Astrocyte of the cerebellum (primary cell): ENCODE results near the gene MYPN.

Experiments
- DNase-seq: peaks from one replicate; pipeline ENCODE4 v3.0.0-alpha.2; 2011; ENCODE audit warnings: low read depth
- H3K4me3 ChIP-seq: 2 replicates; pipeline ENCODE4 v1.5.1; 2011; ENCODE audit warnings: mild to moderate bottlenecking, low read depth, low read length, moderate library complexity
- in situ Hi-C: cut with HindIII; loops from 2 replicates; pipeline ENCODE4 v1.10.0; 2017; ENCODE audit warnings: low sequenced_read_pairs
- TF ChIP-seq, protein P1 (sequence below): IDR thresholded peaks from 2 replicates; pipeline ENCODE4 v1.5.1; 2012; ENCODE audit warnings: low read length, low read depth, moderate library complexity, mild to moderate bottlenecking; ENCODE audit errors: missing control alignments

Gene MYPN

DNA sequence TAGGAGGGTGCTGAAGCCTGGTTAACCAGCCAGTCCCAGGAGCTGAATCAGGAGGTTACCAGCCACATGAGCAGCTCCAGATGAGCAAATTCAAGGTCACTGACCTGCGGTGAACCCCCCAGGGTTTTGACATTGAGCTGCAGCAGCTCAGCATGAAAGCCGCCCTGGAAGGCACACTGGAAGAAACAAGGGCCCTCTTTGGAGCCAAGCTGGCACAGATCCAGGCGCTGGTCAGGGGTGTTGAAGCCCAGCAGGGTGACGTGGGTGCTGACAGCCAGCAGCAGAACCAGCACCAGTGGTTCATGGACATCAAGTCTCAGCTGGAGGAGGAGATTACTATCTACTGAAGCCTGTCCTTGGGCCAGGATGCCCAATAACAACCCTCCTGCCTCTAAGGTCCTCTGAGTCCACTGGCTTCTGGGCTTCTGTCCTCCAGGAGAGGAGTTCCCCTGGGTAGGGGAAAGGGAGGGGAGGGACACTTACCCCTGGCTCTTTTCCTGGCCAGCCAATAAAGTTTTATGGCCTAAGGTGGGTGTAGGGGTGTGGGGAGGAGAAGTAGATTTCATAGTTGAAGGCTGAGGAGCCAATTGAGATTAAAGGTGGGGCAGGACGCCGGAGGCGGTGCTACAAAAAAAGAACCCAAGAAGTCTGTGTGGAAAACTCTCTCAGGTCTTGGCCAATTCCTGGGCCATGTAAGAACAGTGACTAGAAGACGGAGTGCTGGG is 152.0 kb downstream of the MYPN start:
- H3K4me3 ChIP-seq = no peak overlapping the region
- no peak for DNase-seq
- TF ChIP-seq, protein P1, sequence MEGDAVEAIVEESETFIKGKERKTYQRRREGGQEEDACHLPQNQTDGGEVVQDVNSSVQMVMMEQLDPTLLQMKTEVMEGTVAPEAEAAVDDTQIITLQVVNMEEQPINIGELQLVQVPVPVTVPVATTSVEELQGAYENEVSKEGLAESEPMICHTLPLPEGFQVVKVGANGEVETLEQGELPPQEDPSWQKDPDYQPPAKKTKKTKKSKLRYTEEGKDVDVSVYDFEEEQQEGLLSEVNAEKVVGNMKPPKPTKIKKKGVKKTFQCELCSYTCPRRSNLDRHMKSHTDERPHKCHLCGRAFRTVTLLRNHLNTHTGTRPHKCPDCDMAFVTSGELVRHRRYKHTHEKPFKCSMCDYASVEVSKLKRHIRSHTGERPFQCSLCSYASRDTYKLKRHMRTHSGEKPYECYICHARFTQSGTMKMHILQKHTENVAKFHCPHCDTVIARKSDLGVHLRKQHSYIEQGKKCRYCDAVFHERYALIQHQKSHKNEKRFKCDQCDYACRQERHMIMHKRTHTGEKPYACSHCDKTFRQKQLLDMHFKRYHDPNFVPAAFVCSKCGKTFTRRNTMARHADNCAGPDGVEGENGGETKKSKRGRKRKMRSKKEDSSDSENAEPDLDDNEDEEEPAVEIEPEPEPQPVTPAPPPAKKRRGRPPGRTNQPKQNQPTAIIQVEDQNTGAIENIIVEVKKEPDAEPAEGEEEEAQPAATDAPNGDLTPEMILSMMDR = no peak
- in situ Hi-C loops = no loop called here
